ENCODE data around the gene SIRPD.

SIRPD gene

DNA sequence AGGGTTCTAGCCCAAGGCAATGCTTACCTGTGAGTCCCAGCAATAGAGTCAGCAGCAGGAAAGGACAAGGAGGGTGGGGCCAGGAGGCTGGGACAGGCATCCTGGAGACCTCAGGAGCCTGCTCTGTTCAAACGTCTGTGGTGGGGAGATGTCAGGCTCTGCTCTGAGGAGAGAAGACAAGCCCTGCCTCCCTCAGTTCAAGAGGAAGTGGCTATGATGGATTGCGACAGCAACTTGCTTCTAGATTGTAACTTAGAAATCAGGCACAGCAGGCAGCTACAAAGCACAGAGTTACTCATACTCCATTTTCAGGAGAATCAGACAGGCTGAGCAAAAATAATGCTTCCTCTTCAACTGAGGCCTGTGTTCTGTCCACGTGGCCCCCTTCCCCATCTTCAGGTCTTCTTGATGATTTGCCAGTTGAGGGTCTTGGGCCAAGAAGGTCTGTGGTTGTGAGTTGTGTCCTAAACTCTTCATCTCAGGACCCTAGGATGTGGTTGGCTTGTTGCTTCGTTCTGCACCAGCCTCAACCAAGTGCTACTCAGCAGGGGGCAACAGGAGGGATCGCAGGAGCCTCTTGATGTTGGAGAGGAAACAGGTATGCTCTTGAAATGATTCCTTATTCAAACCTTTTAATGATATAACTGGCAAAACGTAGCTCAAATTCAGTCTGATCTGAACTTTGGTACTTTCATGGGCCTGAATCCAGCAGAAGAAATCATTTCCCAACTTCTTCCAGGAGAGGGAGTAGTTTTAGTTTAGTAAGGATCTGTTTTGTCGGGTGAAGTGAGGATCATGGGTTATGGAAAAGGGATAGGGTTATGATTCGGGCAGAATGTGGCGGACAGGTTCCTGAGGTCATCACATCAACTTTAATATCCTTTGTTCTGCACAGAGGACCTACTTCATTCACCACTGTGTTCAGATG, 31.3 kb upstream of the SIRPD start:
- TF ChIP-seq YY1 (IDR thresholded peaks at IDR 0.05; ENCODE audit: low read depth) = no peak
- TF ChIP-seq EGR1 (IDR thresholded peaks at IDR 0.05) = no peak
- no peak for TF ChIP-seq CREB1 (IDR thresholded peaks at IDR 0.05; ENCODE audit: low read depth)

DNA sequence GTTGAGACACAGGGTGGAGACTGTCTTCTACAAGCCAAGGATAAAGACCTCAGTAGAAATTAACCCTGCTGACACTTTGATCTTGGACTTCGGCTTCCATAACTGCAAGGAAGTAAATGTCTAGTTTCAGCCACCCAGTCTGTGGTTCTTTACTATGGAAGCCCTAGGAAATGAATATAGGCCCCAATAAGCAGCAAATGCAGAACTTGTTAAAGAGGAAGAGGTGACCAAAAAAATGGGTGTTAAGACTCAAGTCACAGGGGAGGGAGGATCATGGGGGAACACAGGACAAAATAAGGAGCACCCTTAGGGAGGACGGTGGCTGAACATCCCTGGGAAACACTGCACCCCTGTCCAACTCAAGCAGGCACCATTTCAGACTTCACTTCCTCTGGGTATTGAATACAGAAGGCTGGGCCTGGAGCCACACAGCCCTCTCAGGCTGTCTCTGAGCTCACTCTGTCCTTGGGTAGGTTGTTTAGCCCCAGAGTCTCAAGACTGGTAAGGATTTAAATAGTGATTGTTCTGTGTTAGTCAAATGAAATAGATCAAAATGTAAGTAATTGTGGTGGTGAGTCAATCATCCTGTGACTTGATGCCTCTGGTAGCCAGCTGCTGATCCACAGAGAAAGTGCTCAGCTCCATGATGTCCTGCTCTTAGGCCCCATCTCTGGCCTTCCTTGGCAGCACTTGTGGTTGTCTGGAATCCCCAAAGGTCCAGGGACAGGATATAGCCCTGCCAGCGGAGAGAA, 30.5 kb upstream of the SIRPD start:
- TF ChIP-seq EGR1 (IDR thresholded peaks at IDR 0.05) (no peak), CREB1 (IDR thresholded peaks at IDR 0.05; ENCODE audit: low read depth) (no peak), TAF1 (IDR thresholded peaks at IDR 0.05; ENCODE audit: low read depth) (no peak), FOXM1 (IDR thresholded peaks at IDR 0.05; ENCODE audit: borderline replicate concordance, low read depth) (no peak)
- TF ChIP-seq, protein P1, sequence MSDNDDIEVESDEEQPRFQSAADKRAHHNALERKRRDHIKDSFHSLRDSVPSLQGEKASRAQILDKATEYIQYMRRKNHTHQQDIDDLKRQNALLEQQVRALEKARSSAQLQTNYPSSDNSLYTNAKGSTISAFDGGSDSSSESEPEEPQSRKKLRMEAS (IDR thresholded peaks at IDR 0.05) = no peak

DNA sequence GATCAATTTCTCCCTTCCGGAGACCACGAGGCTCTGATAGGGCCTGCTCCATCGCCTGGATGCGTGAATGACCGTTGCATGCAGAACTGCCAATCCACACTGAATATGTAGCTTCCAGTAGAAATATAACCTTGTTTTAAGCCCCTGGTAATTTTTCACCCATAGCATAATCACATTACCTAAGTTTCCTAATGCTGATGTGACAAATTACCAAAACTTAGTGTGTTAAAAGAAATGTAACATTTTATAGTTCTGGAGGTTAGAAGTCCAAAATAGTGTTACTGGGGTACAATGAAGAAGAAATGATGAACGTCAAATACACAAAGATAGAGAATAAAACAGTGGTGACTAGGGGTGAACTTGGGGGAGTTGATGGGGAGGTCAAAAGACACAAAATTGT, 22.0 kb upstream of the SIRPD start:
- TF ChIP-seq EGR1 (IDR thresholded peaks at IDR 0.05) = no peak

DNA sequence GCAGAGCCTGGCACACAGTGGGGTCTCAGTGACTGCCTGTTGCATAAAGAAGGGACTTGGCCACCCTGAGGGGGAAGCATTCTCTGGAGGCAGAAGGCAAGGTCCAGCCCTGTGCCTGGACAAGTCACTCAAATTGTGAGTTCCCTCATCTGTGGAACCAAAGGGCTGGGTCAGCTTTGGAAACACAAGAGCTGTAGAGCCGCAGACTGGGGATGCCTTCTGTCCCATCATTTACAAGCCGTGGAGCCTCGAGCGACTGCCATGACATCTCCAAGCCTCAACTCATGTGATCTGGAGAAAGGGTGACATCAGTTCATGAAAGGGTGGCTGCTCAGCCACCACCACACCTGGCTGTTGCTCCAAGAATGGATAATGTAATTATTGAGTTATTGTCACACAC, 20.4 kb upstream of the SIRPD start:
- no peak for TF ChIP-seq ZBTB7A (IDR thresholded peaks at IDR 0.05; ENCODE audit: low read depth)
- TF ChIP-seq TAF1 (IDR thresholded peaks at IDR 0.05; ENCODE audit: low read depth) = no peak
- no peak for TF ChIP-seq CEBPB (IDR thresholded peaks at IDR 0.05)
- TF ChIP-seq YY1 (IDR thresholded peaks at IDR 0.05; ENCODE audit: low read depth) = no peak
- TF ChIP-seq FOXM1 (IDR thresholded peaks at IDR 0.05; ENCODE audit: borderline replicate concordance, low read depth) = no peak
- no peak for TF ChIP-seq TCF12 (IDR thresholded peaks at IDR 0.05; ENCODE audit: low read depth)
- no peak for TF ChIP-seq EGR1 (IDR thresholded peaks at IDR 0.05)
- no peak for TF ChIP-seq NFIC (IDR thresholded peaks at IDR 0.05)
- TF ChIP-seq, protein P2, sequence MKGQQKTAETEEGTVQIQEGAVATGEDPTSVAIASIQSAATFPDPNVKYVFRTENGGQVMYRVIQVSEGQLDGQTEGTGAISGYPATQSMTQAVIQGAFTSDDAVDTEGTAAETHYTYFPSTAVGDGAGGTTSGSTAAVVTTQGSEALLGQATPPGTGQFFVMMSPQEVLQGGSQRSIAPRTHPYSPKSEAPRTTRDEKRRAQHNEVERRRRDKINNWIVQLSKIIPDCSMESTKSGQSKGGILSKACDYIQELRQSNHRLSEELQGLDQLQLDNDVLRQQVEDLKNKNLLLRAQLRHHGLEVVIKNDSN (IDR thresholded peaks at IDR 0.05) = no peak
- no peak for TF ChIP-seq TEAD4 (IDR thresholded peaks at IDR 0.05)
- TF ChIP-seq EP300 (IDR thresholded peaks at IDR 0.05; ENCODE audit: borderline replicate concordance) = no peak
- TF ChIP-seq CREB1 (IDR thresholded peaks at IDR 0.05; ENCODE audit: low read depth) = no peak
- TF ChIP-seq, protein P1 (IDR thresholded peaks at IDR 0.05) = no peak
- TF ChIP-seq RAD21 (IDR thresholded peaks at IDR 0.05; ENCODE audit: low read depth) = no peak
- TF ChIP-seq, protein P3, sequence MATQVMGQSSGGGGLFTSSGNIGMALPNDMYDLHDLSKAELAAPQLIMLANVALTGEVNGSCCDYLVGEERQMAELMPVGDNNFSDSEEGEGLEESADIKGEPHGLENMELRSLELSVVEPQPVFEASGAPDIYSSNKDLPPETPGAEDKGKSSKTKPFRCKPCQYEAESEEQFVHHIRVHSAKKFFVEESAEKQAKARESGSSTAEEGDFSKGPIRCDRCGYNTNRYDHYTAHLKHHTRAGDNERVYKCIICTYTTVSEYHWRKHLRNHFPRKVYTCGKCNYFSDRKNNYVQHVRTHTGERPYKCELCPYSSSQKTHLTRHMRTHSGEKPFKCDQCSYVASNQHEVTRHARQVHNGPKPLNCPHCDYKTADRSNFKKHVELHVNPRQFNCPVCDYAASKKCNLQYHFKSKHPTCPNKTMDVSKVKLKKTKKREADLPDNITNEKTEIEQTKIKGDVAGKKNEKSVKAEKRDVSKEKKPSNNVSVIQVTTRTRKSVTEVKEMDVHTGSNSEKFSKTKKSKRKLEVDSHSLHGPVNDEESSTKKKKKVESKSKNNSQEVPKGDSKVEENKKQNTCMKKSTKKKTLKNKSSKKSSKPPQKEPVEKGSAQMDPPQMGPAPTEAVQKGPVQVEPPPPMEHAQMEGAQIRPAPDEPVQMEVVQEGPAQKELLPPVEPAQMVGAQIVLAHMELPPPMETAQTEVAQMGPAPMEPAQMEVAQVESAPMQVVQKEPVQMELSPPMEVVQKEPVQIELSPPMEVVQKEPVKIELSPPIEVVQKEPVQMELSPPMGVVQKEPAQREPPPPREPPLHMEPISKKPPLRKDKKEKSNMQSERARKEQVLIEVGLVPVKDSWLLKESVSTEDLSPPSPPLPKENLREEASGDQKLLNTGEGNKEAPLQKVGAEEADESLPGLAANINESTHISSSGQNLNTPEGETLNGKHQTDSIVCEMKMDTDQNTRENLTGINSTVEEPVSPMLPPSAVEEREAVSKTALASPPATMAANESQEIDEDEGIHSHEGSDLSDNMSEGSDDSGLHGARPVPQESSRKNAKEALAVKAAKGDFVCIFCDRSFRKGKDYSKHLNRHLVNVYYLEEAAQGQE (IDR thresholded peaks at IDR 0.05; ENCODE audit: low read depth) = no peak

DNA sequence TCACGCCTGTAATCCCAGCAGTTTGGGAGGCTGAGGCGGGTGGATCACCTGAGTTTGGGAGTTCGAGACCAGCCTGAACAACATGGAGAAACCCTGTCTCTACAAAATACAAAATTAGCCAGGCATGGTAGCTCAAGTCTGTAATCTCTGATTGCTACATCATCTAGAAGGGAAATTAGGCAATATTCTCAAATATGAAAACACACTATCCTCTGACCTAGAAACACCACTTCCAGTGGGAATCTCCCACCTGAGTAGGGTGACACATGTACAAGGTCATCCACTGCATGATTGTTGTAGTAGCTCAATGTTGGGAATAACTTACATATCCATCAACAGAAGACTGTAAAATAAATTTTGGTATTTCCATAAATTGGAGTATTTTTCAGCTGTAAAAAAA, 19.1 kb upstream of the SIRPD start:
- no peak for TF ChIP-seq EP300 (IDR thresholded peaks at IDR 0.05; ENCODE audit: borderline replicate concordance)

DNA sequence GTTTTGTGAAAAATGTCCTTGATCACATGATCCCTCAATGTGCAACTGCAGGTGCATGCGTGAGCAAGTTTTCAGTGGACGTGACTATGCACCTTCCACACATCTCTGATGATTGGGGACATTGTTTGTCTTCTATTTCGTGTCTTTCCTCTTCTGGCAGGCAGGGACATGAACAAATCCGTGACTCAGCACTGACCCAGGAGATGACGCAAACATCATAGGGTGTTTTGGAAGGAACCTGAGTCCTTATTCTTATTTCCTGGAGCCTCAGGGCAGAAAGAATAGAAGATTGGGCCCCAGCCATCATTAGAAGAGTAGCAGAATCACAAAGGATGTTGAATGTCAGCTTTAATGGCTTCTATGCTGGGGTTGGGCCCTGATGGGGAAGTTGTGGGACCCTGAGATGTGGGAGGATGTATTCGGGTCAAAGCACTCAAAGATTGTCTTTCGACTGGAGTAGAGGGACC, 11.9 kb upstream of the SIRPD start:
- TF ChIP-seq TAF1 (IDR thresholded peaks at IDR 0.05; ENCODE audit: low read depth) = no peak
- TF ChIP-seq, protein P1 (IDR thresholded peaks at IDR 0.05) = no peak
- TF ChIP-seq, protein P3 (IDR thresholded peaks at IDR 0.05; ENCODE audit: low read depth) = no peak
- TF ChIP-seq YY1 (IDR thresholded peaks at IDR 0.05; ENCODE audit: low read depth) = no peak
- TF ChIP-seq ZBTB7A (IDR thresholded peaks at IDR 0.05; ENCODE audit: low read depth) = no peak
- TF ChIP-seq RAD21 (IDR thresholded peaks at IDR 0.05; ENCODE audit: low read depth) = no peak

DNA sequence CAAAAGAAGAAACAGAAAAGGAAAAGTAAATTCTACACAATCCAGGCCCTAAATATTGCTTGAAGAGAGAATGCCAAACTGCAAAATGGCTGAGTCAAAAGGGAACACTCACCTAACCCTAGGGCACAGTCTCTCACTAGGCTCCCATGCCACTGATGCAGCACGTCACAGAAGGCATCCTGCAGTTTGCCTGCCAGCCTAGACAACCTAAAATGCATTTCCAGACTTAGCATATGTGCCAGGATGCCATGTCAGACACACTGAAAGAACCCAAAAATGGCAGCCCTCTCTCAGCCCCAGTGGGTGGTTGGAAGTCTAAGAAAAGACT, 10.6 kb upstream of the SIRPD start:
- TF ChIP-seq EP300 (IDR thresholded peaks at IDR 0.05; ENCODE audit: borderline replicate concordance) = no peak
- TF ChIP-seq TAF1 (IDR thresholded peaks at IDR 0.05; ENCODE audit: low read depth) = no peak
- TF ChIP-seq RAD21 (IDR thresholded peaks at IDR 0.05; ENCODE audit: low read depth) = no peak
- TF ChIP-seq NFIC (IDR thresholded peaks at IDR 0.05) = no peak
- no peak for TF ChIP-seq CEBPB (IDR thresholded peaks at IDR 0.05)
- no peak for TF ChIP-seq TCF12 (IDR thresholded peaks at IDR 0.05; ENCODE audit: low read depth)
- no peak for TF ChIP-seq FOXM1 (IDR thresholded peaks at IDR 0.05; ENCODE audit: borderline replicate concordance, low read depth)
- TF ChIP-seq CREB1 (IDR thresholded peaks at IDR 0.05; ENCODE audit: low read depth) = no peak
- TF ChIP-seq EGR1 (IDR thresholded peaks at IDR 0.05) = no peak

Measured in Ishikawa (cell line).